ENCODE data around the gene SMOC2. TPM values are rescaled to one million over a fixed set of nuclear protein-coding genes. Genes with fewer than 3 reads are reported as not detected.

SMOC2 gene
- total RNA-seq, 1 experiment from 2014 or later = 2.1 TPM

DNA sequence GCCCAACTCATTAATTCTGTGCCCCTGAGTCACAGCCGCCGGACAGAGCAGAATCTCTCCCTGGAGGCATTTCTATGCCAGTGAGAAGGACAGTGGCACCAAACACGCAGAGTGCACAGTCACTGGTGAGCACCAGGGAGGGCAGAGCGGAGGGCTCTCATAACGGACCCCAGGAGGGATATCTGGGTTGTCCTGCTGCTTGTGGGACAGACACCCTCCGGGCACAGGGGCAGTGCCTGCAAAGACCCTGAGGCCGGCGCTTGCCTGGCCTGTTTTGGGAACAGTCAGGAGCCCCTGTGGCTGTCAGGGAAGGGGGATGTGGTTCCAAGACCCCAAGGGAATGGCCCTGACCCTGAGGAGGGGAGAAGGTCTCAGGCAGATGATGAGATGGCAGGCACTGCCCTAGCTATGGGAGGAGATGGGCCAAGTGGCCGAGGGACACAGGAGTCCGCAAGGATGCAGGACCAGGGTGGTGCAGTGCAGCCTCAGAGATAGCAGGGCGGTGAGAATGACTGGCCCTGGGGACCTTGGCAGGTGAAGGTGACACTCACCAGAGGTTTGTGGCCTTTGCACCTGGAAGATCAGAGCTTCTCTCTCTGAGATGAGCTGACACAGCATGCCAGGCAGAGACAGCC is 270.8 kb downstream of the SMOC2 start:
- no peaks in the 10 kb centered on the region for H3K4me1 Mint-ChIP-seq
- Histone ChIP-seq H4K91ac (ENCODE audit: insufficient read length, low read depth, low read length) (no peak overlapping the region), H3K23me2 (ENCODE audit: insufficient read length, low read depth, low read length, poor library complexity, severe bottlenecking) (no peaks in the 10 kb centered on the region), H3K18ac (ENCODE audit: insufficient read length, low read depth, low read length) (no peak overlapping the region), H3K79me1 (ENCODE audit: insufficient read depth, low read depth, low read length, poor library complexity, severe bottlenecking) (no peaks in the 10 kb centered on the region), H3K27ac (ENCODE audit: insufficient read length, low read depth, low read length) (no peak overlapping the region), H2BK15ac (ENCODE audit: low read depth, low read length) (no peak overlapping the region), H3K4ac (ENCODE audit: low read depth, low read length) (no peak overlapping the region), H3K27me3 (ENCODE audit: insufficient read depth, low read length) (no peaks in the 10 kb centered on the region), H2AK5ac (ENCODE audit: insufficient read length, low read length) (no peak overlapping the region), H3K9me3 (ENCODE audit: control insufficient read depth, low read depth, low read length) (peaks cover 34% of the 10 kb centered on the region), H3K79me2 (ENCODE audit: insufficient read depth, low read length) (no peaks in the 10 kb centered on the region), H2BK20ac (ENCODE audit: low read depth, low read length, poor library complexity, severe bottlenecking) (no peak overlapping the region), H2BK12ac (ENCODE audit: insufficient read length, low read depth, low read length) (no peak overlapping the region), H2BK120ac (ENCODE audit: low read depth, low read length, poor library complexity, severe bottlenecking) (no peak overlapping the region), H4K8ac (replicated peaks; ENCODE audit: insufficient read length, low read depth, low read length) (no peak overlapping the region), H4K5ac (ENCODE audit: insufficient read length, low read depth, low read length) (no peak overlapping the region), H3K4me2 (ENCODE audit: insufficient read depth, insufficient read length, low read length) (no peak overlapping the region), H2BK5ac (ENCODE audit: insufficient read length, low read length) (no peak overlapping the region), H3T11ph (ENCODE audit: low read length) (no peak overlapping the region), H3K56ac (ENCODE audit: insufficient read length, low read depth, low read length) (no peak overlapping the region), H4K20me1 (ENCODE audit: control insufficient read depth, insufficient read depth, insufficient read length) (no peaks in the 10 kb centered on the region), H2AFZ (ENCODE audit: low read length) (no peak overlapping the region), H3K14ac (ENCODE audit: insufficient read depth, low read length) (no peak overlapping the region), H3K4me1 (ENCODE audit: insufficient read depth, low read length) (no peaks in the 10 kb centered on the region), H3K9ac (ENCODE audit: extremely low read depth, insufficient read length, low read length) (no peak overlapping the region), H3K23ac (ENCODE audit: insufficient read length, low read depth, low read length) (no peak overlapping the region)
- peaks cover 5 to 8% (median 6%) of the 10 kb centered on the region in 3 experiments; a peak in 6 of 7 replicates for H3K36me3 Mint-ChIP-seq (ENCODE audit: insufficient read depth in 1 of 3, low read depth in 3 of 3)
- TF ChIP-seq, protein P1, sequence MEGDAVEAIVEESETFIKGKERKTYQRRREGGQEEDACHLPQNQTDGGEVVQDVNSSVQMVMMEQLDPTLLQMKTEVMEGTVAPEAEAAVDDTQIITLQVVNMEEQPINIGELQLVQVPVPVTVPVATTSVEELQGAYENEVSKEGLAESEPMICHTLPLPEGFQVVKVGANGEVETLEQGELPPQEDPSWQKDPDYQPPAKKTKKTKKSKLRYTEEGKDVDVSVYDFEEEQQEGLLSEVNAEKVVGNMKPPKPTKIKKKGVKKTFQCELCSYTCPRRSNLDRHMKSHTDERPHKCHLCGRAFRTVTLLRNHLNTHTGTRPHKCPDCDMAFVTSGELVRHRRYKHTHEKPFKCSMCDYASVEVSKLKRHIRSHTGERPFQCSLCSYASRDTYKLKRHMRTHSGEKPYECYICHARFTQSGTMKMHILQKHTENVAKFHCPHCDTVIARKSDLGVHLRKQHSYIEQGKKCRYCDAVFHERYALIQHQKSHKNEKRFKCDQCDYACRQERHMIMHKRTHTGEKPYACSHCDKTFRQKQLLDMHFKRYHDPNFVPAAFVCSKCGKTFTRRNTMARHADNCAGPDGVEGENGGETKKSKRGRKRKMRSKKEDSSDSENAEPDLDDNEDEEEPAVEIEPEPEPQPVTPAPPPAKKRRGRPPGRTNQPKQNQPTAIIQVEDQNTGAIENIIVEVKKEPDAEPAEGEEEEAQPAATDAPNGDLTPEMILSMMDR (conservative IDR thresholded peaks at IDR 0.05) = no peak
- DNase-seq = no peak
- H3K27ac Mint-ChIP-seq = no peak overlapping the region; a peak in 1 of 7 replicates
- peaks cover 5% of the 10 kb centered on the region for H3K27me3 Mint-ChIP-seq (ENCODE audit: low read depth)
- no CpG with 5 or more reads among the region's 11 CpGs for WGBS (ENCODE audit: extremely low coverage, insufficient read length, low lambda C conversion rate)
- no peak overlapping the region for H3K4me3 Mint-ChIP-seq
- peaks cover 6 to 13% of the 10 kb centered on the region in 2 experiments; a peak in 4 of 5 replicates for H3K9me3 Mint-ChIP-seq
